HepG2 (cell line): ENCODE data around the gene DND1. TPM values are rescaled to one million over a fixed set of nuclear protein-coding genes. Genes with fewer than 3 reads are reported as not detected.

Experiments
- ARHGAP35 ChIP-seq: sonication (generic); formaldehyde crosslinking; IDR thresholded peaks from 2 replicates; pipeline ENCODE4 v1.9.0; 2022; ENCODE audit warnings: mild to moderate bottlenecking, inconsistent platforms, moderate library complexity, missing genetic modification reagents, borderline replicate concordance
- CHD2 ChIP-seq: IDR thresholded peaks from 2 replicates; pipeline ENCODE4 v1.6.1; 2011; ENCODE audit warnings: low read depth, low read length, improper control_type of control experiment
- CHD4 ChIP-seq: fragments of 200-600 bp; sonication (generic); IDR thresholded peaks from 2 replicates; pipeline ENCODE4 v1.7.0; 2017; ENCODE audit warnings: mild to moderate bottlenecking, low read length, borderline replicate concordance
- FOXO1 ChIP-seq: sonication (generic); formaldehyde crosslinking; IDR thresholded peaks from 2 replicates; pipeline ENCODE4 v1.4.0; 2020; ENCODE audit warnings: missing genetic modification reagents
- GLMP ChIP-seq: sonication (generic); formaldehyde crosslinking; IDR thresholded peaks from 2 replicates; pipeline ENCODE4 v1.9.0; 2021; ENCODE audit warnings: missing genetic modification reagents, mild to moderate bottlenecking, borderline replicate concordance
- HMG20B ChIP-seq: conservative IDR thresholded peaks from 2 replicates; pipeline ENCODE4 v1.6.1; 2016; ENCODE audit warnings: missing genetic modification reagents, missing compliant biosample characterization
- HMGXB3 ChIP-seq: sonication (generic); formaldehyde crosslinking; IDR thresholded peaks from 2 replicates; pipeline ENCODE4 v1.4.0; 2020; ENCODE audit warnings: missing genetic modification reagents, borderline replicate concordance
- IRF2 ChIP-seq: IDR thresholded peaks from 2 replicates; pipeline ENCODE4 v1.6.1; 2018; ENCODE audit warnings: missing genetic modification reagents, missing compliant biosample characterization
- LCORL ChIP-seq, 2 experiments: fragments of 450-650 bp in 1 of 2; sonication (generic) in 1 of 2; formaldehyde crosslinking in 1 of 2; IDR thresholded peaks; 2 replicates each; pipeline versions ENCODE4 v1.5.0 to v1.6.1; 2017 to 2020; ENCODE audit warnings: antibody characterized with exemption in 1 of 2, missing genetic modification reagents in 1 of 2
- RBM22 ChIP-seq: fragments of 200-400 bp; formaldehyde crosslinking; optimal IDR thresholded peaks from 2 replicates; pipeline ENCODE3; 2017; ENCODE audit warnings: mild to moderate bottlenecking, low read length, moderate library complexity
- SKI ChIP-seq: fragments of 450-650 bp; IDR thresholded peaks from one replicate; pipeline ENCODE4 v1.6.1; 2018; ENCODE audit warnings: mild to moderate bottlenecking; ENCODE audit not compliant: partially characterized antibody
- SMARCE1 ChIP-seq: fragments of 450-650 bp; IDR thresholded peaks from 2 replicates; pipeline ENCODE4 v1.6.1; 2017; ENCODE audit warnings: borderline replicate concordance
- ZNF276 ChIP-seq: sonication (generic); formaldehyde crosslinking; IDR thresholded peaks from 2 replicates; pipeline ENCODE4 v1.4.0; 2020; ENCODE audit warnings: mild to moderate bottlenecking, low read depth, missing genetic modification reagents
- ZNF280B ChIP-seq: sonication (generic); formaldehyde crosslinking; IDR thresholded peaks from 2 replicates; pipeline ENCODE4 v1.5.0; 2020; ENCODE audit warnings: missing genetic modification reagents, mild to moderate bottlenecking, borderline replicate concordance
- ZNF556 ChIP-seq: sonication (generic); formaldehyde crosslinking; IDR thresholded peaks from 2 replicates; pipeline ENCODE4 v1.4.0; 2020; ENCODE audit warnings: mild to moderate bottlenecking, missing genetic modification reagents, borderline replicate concordance
- ZNF780A ChIP-seq: sonication (generic); formaldehyde crosslinking; IDR thresholded peaks from 2 replicates; pipeline ENCODE4 v1.8.0; 2022; ENCODE audit warnings: mild to moderate bottlenecking, missing genetic modification reagents, moderate library complexity
- polyA plus RNA-seq, 8 experiments: library from polyadenylated mRNA; depleted of rRNA in 3 of 8; stranded (reverse) in 7 of 8; unstranded in 1 of 8; fragments of >200 nt; fragmentation: Illumina TruSeq in 4 of 8; extraction: Trizol in 4 of 8; gene quantifications; 2 replicates each; pipeline versions ENCODE4 v1.2.1 to v1.2.3, GENCODE V29; 2011 to 2016; ENCODE audit warnings: low read depth in 4 of 8, missing spikeins in 1 of 8, mixed read lengths in 1 of 8; ENCODE audit not compliant: insufficient read depth in 1 of 8
- total RNA-seq, 5 experiments: library from RNA; depleted of rRNA; stranded (reverse); fragments of >200 nt; fragmentation: Illumina TruSeq; extraction: Trizol; gene quantifications; 2 replicates each; pipeline ENCODE4 v1.2.3, GENCODE V29; 2016; ENCODE audit warnings: low read depth in 1 of 5

Gene DND1
- total and polyA plus RNA-seq, 2 of the 13 experiments (the other 11 are each of a cell fraction or from before 2014, with no cell fraction given) = 0.48 to 0.55 TPM

GRCh38 chr5:140690941-140691924 lies 17.9 kb upstream of the DND1 start, which contains the start of the genes HARS1 and HARS2 (continued):
- peak; percentile 79; the same call in 1 of the 2 replicates for TF ChIP-seq ZNF280B (CRISPR knock-in tag)
- TF ChIP-seq ARHGAP35 (CRISPR knock-in tag) = peak; percentile 76; the same call in 1 of the 2 replicates
- TF ChIP-seq ZNF556 (CRISPR knock-in tag) = no peak
- TF ChIP-seq RBM22 = no peak
- TF ChIP-seq FOXO1 (CRISPR knock-in tag) = peak; percentile 24
- peak; percentile 86; the same call in 1 of the 2 replicates for TF ChIP-seq HMGXB3 (CRISPR knock-in tag)
- TF ChIP-seq ZNF276 (CRISPR knock-in tag) = peak; percentile 74; the same call in 1 of the 2 replicates
- TF ChIP-seq SMARCE1 = no peak
- no peak for TF ChIP-seq GLMP (CRISPR knock-in tag)
- TF ChIP-seq CHD2 = peak; percentile 35; the same call in 1 of the 2 replicates
- no peak for TF ChIP-seq HMG20B (CRISPR knock-in tag)
- peak; percentile 62; the same call in 1 of the 2 replicates for TF ChIP-seq LCORL (IDR thresholded peaks at IDR 0.05)
- peak; percentile 42; the same call in 1 of the 2 replicates for TF ChIP-seq LCORL (CRISPR knock-in tag; IDR thresholded peaks at IDR 0.05)
- no peak for TF ChIP-seq CHD4
- peak; percentile 39 for TF ChIP-seq SKI
- TF ChIP-seq ZNF780A (CRISPR knock-in tag) = peak; percentile 84
- peak; percentile 54 for TF ChIP-seq IRF2 (CRISPR knock-in tag)
